SK-N-SH treated with all-trans-retinoic acid at 6 μM for 48 hours (cell line): ENCODE data around the gene PYDC1.

Experiments
- ATAC-seq: fragments of 200-7000 bp; cut with Tn5 transposase; 3 replicates; pipeline ENCODE4 v1.9.1; 2020; ENCODE audit warnings: mild to moderate bottlenecking, moderate library complexity
- ARNTL ChIP-seq: fragments of 450-650 bp; formaldehyde crosslinking; IDR thresholded peaks from 2 replicates; pipeline ENCODE4 v1.5.0; 2020; ENCODE audit warnings: low read depth, mild to moderate bottlenecking, moderate library complexity, borderline replicate concordance
- CSDC2 ChIP-seq: fragments of 250-450 bp; sonication (Bioruptor Pico); IDR thresholded peaks from 2 replicates; pipeline ENCODE4 v1.5.0; 2020; ENCODE audit warnings: mild to moderate bottlenecking, moderate library complexity
- CSRNP3 ChIP-seq: fragments of 250-450 bp; sonication (Bioruptor Pico); IDR thresholded peaks from 2 replicates; pipeline ENCODE4 v1.5.1; 2021; ENCODE audit warnings: mild to moderate bottlenecking, moderate library complexity
- ISL1 ChIP-seq: fragments of 250-450 bp; sonication (Bioruptor Pico); IDR thresholded peaks from 2 replicates; pipeline ENCODE4 v2.1.2; 2022; ENCODE audit warnings: mild to moderate bottlenecking, moderate library complexity
- OSR1 ChIP-seq: fragments of 250-450 bp; sonication (Bioruptor Pico); IDR thresholded peaks from 2 replicates; pipeline ENCODE4 v1.8.0; 2022; ENCODE audit warnings: moderate library complexity, mild to moderate bottlenecking, inconsistent platforms
- PPARA ChIP-seq: fragments of 250-450 bp; sonication (Bioruptor Pico); IDR thresholded peaks from 2 replicates; pipeline ENCODE4 v1.5.0; 2020; ENCODE audit warnings: mild to moderate bottlenecking, borderline replicate concordance
- SNAI2 ChIP-seq: fragments of 250-450 bp; sonication (Bioruptor Pico); IDR thresholded peaks from 2 replicates; pipeline ENCODE4 v1.5.0; 2020; ENCODE audit warnings: mild to moderate bottlenecking, moderate library complexity
- ZC3H10 ChIP-seq: fragments of 250-450 bp; sonication (Bioruptor Pico); IDR thresholded peaks from 2 replicates; pipeline ENCODE4 v1.5.1; 2021; ENCODE audit warnings: mild to moderate bottlenecking, moderate library complexity
- ZFP3 ChIP-seq: fragments of 250-450 bp; sonication (Bioruptor Pico); IDR thresholded peaks from 2 replicates; pipeline ENCODE4 v1.5.0; 2020; ENCODE audit warnings: mild to moderate bottlenecking, moderate library complexity
- ZFP30 ChIP-seq: fragments of 450-650 bp; formaldehyde crosslinking; IDR thresholded peaks from 2 replicates; pipeline ENCODE4 v1.5.0; 2022; ENCODE audit warnings: mild to moderate bottlenecking, moderate library complexity
- ZNF565 ChIP-seq: fragments of 450-650 bp; formaldehyde crosslinking; conservative IDR thresholded peaks from 2 replicates; pipeline ENCODE4 v1.5.0; 2020; ENCODE audit warnings: low read depth, mild to moderate bottlenecking, moderate library complexity
- TF ChIP-seq, protein P1 (sequence below): fragments of 250-450 bp; sonication (Bioruptor Pico); IDR thresholded peaks from 2 replicates; pipeline ENCODE4 v1.8.0; 2020; ENCODE audit warnings: mild to moderate bottlenecking, moderate library complexity, borderline replicate concordance
- TF ChIP-seq, protein P2 (sequence below): fragments of 250-450 bp; sonication (Bioruptor Pico); IDR thresholded peaks from 2 replicates; pipeline ENCODE4 v1.8.0; 2021; ENCODE audit warnings: low read depth, mild to moderate bottlenecking, moderate library complexity, borderline replicate concordance
- TF ChIP-seq, protein P3 (sequence below): fragments of 250-450 bp; sonication (Bioruptor Pico); IDR thresholded peaks from 2 replicates; pipeline ENCODE4 v1.5.1; 2020; ENCODE audit warnings: low read depth, mild to moderate bottlenecking, moderate library complexity

Gene PYDC1

GRCh38 chr16:31167315-31167714 lies 49.6 kb downstream of the PYDC1 start:
- TF ChIP-seq SNAI2 (CRISPR knock-in tag) (no peak), CSDC2 (CRISPR knock-in tag) (no peak), ISL1 (CRISPR knock-in tag) (no peak), ZC3H10 (CRISPR knock-in tag) (no peak), PPARA (CRISPR knock-in tag) (no peak), CSRNP3 (CRISPR knock-in tag) (no peak), OSR1 (CRISPR knock-in tag) (no peak), ARNTL (CRISPR knock-in tag) (no peak), ZFP3 (CRISPR knock-in tag) (no peak), ZFP30 (CRISPR knock-in tag) (no peak), ZNF565 (CRISPR knock-in tag) (no peak)
- TF ChIP-seq, protein P1, sequence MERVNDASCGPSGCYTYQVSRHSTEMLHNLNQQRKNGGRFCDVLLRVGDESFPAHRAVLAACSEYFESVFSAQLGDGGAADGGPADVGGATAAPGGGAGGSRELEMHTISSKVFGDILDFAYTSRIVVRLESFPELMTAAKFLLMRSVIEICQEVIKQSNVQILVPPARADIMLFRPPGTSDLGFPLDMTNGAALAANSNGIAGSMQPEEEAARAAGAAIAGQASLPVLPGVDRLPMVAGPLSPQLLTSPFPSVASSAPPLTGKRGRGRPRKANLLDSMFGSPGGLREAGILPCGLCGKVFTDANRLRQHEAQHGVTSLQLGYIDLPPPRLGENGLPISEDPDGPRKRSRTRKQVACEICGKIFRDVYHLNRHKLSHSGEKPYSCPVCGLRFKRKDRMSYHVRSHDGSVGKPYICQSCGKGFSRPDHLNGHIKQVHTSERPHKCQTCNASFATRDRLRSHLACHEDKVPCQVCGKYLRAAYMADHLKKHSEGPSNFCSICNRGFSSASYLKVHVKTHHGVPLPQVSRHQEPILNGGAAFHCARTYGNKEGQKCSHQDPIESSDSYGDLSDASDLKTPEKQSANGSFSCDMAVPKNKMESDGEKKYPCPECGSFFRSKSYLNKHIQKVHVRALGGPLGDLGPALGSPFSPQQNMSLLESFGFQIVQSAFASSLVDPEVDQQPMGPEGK = no peak
- TF ChIP-seq, protein P2, sequence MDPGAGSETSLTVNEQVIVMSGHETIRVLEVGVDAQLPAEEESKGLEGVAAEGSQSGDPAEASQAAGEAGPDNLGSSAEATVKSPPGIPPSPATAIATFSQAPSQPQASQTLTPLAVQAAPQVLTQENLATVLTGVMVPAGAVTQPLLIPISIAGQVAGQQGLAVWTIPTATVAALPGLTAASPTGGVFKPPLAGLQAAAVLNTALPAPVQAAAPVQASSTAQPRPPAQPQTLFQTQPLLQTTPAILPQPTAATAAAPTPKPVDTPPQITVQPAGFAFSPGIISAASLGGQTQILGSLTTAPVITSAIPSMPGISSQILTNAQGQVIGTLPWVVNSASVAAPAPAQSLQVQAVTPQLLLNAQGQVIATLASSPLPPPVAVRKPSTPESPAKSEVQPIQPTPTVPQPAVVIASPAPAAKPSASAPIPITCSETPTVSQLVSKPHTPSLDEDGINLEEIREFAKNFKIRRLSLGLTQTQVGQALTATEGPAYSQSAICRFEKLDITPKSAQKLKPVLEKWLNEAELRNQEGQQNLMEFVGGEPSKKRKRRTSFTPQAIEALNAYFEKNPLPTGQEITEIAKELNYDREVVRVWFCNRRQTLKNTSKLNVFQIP (CRISPR knock-in tag) = no peak
- TF ChIP-seq, protein P3, sequence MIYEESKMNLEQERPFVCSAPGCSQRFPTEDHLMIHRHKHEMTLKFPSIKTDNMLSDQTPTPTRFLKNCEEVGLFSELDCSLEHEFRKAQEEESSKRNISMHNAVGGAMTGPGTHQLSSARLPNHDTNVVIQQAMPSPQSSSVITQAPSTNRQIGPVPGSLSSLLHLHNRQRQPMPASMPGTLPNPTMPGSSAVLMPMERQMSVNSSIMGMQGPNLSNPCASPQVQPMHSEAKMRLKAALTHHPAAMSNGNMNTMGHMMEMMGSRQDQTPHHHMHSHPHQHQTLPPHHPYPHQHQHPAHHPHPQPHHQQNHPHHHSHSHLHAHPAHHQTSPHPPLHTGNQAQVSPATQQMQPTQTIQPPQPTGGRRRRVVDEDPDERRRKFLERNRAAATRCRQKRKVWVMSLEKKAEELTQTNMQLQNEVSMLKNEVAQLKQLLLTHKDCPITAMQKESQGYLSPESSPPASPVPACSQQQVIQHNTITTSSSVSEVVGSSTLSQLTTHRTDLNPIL (CRISPR knock-in tag) = no peak
- ATAC-seq = no peak
